ENCODE results near the gene UBXN10. TPM values are rescaled to one million over a fixed set of nuclear protein-coding genes. Genes with fewer than 3 reads are reported as not detected.

The UBXN10 gene
- total and polyA plus RNA-seq, 2 experiments from 2014 or later = 0.63 to 1.2 TPM

DNA sequence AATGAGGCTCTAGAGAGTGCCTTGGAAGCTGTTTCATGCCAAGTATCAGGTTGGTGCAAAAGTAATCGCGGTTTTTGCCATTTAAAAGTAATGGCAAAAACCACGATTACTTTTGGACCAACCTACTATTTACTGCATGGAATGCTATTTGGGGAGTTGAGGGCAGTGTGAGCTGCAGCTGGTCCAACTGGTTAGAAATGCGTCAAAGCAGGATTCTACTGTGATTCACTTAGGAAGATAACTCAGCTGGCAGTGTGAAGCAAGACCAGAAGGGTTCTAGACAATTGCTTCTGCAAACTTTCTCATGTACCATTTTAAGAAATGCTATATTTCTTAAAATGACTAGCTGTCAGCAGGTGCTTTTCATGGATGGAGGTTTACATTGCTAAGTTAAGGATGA lies 21.6 kb downstream of the UBXN10 start:
- Histone ChIP-seq H2AFZ (no peak overlapping the region), H3K9me2 (replicated peaks; ENCODE audit: insufficient read depth) (no peaks in the 10 kb centered on the region), H3K9me3 (ENCODE audit: low read depth) (no peaks in the 10 kb centered on the region), H3K79me2 (no peaks in the 10 kb centered on the region), H4K20me1 (ENCODE audit: insufficient read depth, poor library complexity, severe bottlenecking) (no peaks in the 10 kb centered on the region), H3K27ac (no peak overlapping the region), H3K36me3 (replicated peaks; ENCODE audit: insufficient read depth, low read depth) (no peaks in the 10 kb centered on the region), H3K27me3 (no peaks in the 10 kb centered on the region), H3K4me2 (no peak overlapping the region), H3K4me1 (ENCODE audit: insufficient read depth) (no peaks in the 10 kb centered on the region), H3K4me3 (no peak overlapping the region)
- TF ChIP-seq EZH2 (IDR thresholded peaks at IDR 0.05; ENCODE audit: borderline replicate concordance) (no peak), EZH2phosphoT487 (IDR thresholded peaks at IDR 0.05; ENCODE audit: low read depth, severe bottlenecking, unreplicated experiment) (no peak)
- TF ChIP-seq, protein P1, sequence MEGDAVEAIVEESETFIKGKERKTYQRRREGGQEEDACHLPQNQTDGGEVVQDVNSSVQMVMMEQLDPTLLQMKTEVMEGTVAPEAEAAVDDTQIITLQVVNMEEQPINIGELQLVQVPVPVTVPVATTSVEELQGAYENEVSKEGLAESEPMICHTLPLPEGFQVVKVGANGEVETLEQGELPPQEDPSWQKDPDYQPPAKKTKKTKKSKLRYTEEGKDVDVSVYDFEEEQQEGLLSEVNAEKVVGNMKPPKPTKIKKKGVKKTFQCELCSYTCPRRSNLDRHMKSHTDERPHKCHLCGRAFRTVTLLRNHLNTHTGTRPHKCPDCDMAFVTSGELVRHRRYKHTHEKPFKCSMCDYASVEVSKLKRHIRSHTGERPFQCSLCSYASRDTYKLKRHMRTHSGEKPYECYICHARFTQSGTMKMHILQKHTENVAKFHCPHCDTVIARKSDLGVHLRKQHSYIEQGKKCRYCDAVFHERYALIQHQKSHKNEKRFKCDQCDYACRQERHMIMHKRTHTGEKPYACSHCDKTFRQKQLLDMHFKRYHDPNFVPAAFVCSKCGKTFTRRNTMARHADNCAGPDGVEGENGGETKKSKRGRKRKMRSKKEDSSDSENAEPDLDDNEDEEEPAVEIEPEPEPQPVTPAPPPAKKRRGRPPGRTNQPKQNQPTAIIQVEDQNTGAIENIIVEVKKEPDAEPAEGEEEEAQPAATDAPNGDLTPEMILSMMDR (IDR thresholded peaks at IDR 0.05; ENCODE audit: poor library complexity) = no peak
- WGBS (ENCODE audit: low lambda C conversion rate, missing lambda C conversion rate) = 79% methylated on average over 4 of the region's 4 CpGs
- DNase-seq (ENCODE audit: low spot score) = no peak

DNA sequence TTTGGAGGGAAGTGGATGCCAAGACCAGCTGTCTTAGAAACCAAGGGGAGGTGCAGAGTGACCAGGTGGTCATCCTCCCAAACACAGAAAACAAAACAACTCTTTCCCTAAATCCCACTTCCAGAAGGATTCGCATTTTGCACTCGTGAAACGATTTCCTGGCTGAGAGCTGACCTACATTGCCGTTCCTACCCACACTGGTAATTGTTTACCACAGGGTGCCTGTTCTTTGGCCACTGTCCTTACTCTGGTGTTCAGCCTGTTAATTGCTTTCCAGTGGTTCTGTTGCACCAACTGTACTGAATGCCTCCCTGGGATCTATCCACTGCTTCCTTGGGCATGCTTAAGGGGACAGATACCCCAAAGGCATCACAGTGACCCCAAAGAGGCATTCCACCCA lies 23.6 kb downstream of the UBXN10 start:
- no peaks in the 10 kb centered on the region for H4K20me1 ChIP-seq (ENCODE audit: insufficient read depth, poor library complexity, severe bottlenecking)
- WGBS (ENCODE audit: low lambda C conversion rate, missing lambda C conversion rate) = 79% methylated on average over 4 of the region's 4 CpGs
- TF ChIP-seq, protein P1 (IDR thresholded peaks at IDR 0.05; ENCODE audit: poor library complexity) = no peak
- no peak for TF ChIP-seq EZH2 (IDR thresholded peaks at IDR 0.05; ENCODE audit: borderline replicate concordance)
- TF ChIP-seq EZH2phosphoT487 (IDR thresholded peaks at IDR 0.05; ENCODE audit: low read depth, severe bottlenecking, unreplicated experiment) = no peak
- H3K9me2 ChIP-seq (replicated peaks; ENCODE audit: insufficient read depth) = no peaks in the 10 kb centered on the region
- no peaks in the 10 kb centered on the region for H3K36me3 ChIP-seq (replicated peaks; ENCODE audit: insufficient read depth, low read depth)
- no peaks in the 10 kb centered on the region for H3K4me1 ChIP-seq (ENCODE audit: insufficient read depth)
- H3K4me3 ChIP-seq = no peak overlapping the region
- DNase-seq (ENCODE audit: low spot score) = no peak
- H3K9me3 ChIP-seq (ENCODE audit: low read depth) = no peaks in the 10 kb centered on the region
- H2AFZ ChIP-seq = no peak overlapping the region
- H3K79me2 ChIP-seq = no peaks in the 10 kb centered on the region
- no peak overlapping the region for H3K27ac ChIP-seq
- H3K27me3 ChIP-seq = no peaks in the 10 kb centered on the region
- no peak overlapping the region for H3K4me2 ChIP-seq

DNA sequence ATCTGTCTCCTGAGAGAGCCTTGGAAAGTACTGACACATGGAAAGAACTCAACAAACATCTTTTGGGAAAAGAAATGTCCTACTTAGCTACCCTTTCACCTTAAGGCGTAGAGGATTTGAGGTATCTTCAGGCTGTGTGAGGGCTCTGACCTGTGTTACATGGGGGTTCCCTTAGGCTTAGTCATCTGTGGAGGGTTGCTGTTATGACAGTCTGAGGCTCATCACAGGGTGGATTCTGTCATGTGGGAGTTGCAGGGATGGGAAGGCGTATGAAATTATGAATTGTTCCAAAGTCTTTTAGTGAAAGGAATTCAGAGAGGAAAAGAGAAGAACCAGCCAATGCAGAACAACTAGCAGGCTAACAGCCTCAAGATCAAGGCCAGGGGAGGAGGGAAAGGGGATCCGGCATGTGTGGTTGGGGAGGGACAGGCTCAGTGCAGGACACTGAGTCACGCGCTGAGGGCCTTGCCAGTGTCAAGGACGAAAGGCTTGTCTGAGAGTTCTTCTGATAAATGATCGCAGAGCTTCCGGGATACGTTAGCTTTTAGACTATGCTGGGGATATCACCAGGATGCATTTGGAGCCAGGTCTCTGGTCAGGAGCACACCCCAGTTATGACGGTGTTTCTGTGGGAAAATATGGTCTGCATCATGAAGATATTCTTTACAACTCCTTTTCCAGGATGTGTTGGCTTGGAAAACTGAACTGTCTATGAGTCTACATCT lies 25.0 kb downstream of the UBXN10 start:
- Histone ChIP-seq H2AFZ (no peak overlapping the region), H3K27me3 (peaks cover 9% of the 10 kb centered on the region), H3K9me2 (replicated peaks; ENCODE audit: insufficient read depth) (no peaks in the 10 kb centered on the region), H4K20me1 (ENCODE audit: insufficient read depth, poor library complexity, severe bottlenecking) (no peaks in the 10 kb centered on the region), H3K4me1 (ENCODE audit: insufficient read depth) (no peaks in the 10 kb centered on the region), H3K36me3 (replicated peaks; ENCODE audit: insufficient read depth, low read depth) (no peaks in the 10 kb centered on the region), H3K27ac (no peak overlapping the region), H3K9me3 (ENCODE audit: low read depth) (no peaks in the 10 kb centered on the region), H3K4me3 (no peak overlapping the region), H3K4me2 (no peak overlapping the region), H3K79me2 (no peaks in the 10 kb centered on the region)
- WGBS (ENCODE audit: low lambda C conversion rate, missing lambda C conversion rate) = 93% methylated on average over 10 of the region's 10 CpGs
- TF ChIP-seq EZH2 (IDR thresholded peaks at IDR 0.05; ENCODE audit: borderline replicate concordance) (no peak), EZH2phosphoT487 (IDR thresholded peaks at IDR 0.05; ENCODE audit: low read depth, severe bottlenecking, unreplicated experiment) (no peak)
- TF ChIP-seq, protein P1 (IDR thresholded peaks at IDR 0.05; ENCODE audit: poor library complexity) = no peak
- no peak for DNase-seq (ENCODE audit: low spot score)
